GM12892 (cell line): ENCODE data around the gene TULP4.

Experiments used
- POLR2A ChIP-seq: IDR thresholded peaks from 2 replicates; pipeline ENCODE4 v1.6.1; 2011; ENCODE audit warnings: low read depth, low read length, control low read depth
- POLR2AphosphoS5 ChIP-seq: IDR thresholded peaks from 2 replicates; pipeline ENCODE4 v1.6.1; 2011; ENCODE audit warnings: low read depth, low read length, control low read depth
- TAF1 ChIP-seq: IDR thresholded peaks from 2 replicates; pipeline ENCODE4 v1.6.1; 2011; ENCODE audit warnings: low read depth, mild to moderate bottlenecking, control low read depth, low read length, borderline replicate concordance

- no peak for TF ChIP-seq POLR2A
- TF ChIP-seq TAF1, result no peak
- TF ChIP-seq POLR2AphosphoS5, result no peak
Observed at GRCh38 chr6:158312165-158312564, at the start of gene TULP4.
